Cardiac fibroblast (primary cell): ENCODE results near the gene TTBK2.

Source experiments
- DNase-seq, 2 donors: peaks; one replicate each; pipeline versions ENCODE4 v3.0.0 to v3.0.0-alpha.2; 2010; ENCODE audit warnings: low read depth in 2 of 2
- H3K4me3 ChIP-seq, 2 donors: replicated peaks in 1 of 2; 1 replicate in 1 of 2; 2 replicates in 1 of 2; pipeline ENCODE4 v1.5.1; 2011; ENCODE audit warnings: low read depth in 2 of 2, low read length in 2 of 2, mild to moderate bottlenecking in 2 of 2, moderate library complexity in 1 of 2
- CTCF ChIP-seq: IDR thresholded peaks from one replicate; pipeline ENCODE4 v1.5.1; 2011; ENCODE audit warnings: low read depth, mild to moderate bottlenecking, low read length, inconsistent platforms

The TTBK2 gene

GRCh38 chr15:42731461-42731860, 189.1 kb downstream of the TTBK2 start:
- TF ChIP-seq CTCF: no peak
- no peak for DNase-seq
- H3K4me3 ChIP-seq: no peak overlapping the region

GRCh38 chr15:42730536-42730935, 190.0 kb downstream of the TTBK2 start:
- DNase-seq: no peak
- no peak overlapping the region for H3K4me3 ChIP-seq
- no peak for TF ChIP-seq CTCF

- no peak for DNase-seq
- no peak for TF ChIP-seq CTCF
- H3K4me3 ChIP-seq: no peak overlapping the region
Observed at GRCh38 chr15:42730135-42730534, 190.4 kb downstream of the TTBK2 start.

- H3K4me3 ChIP-seq: no peak overlapping the region
- DNase-seq: no peak
- no peak for TF ChIP-seq CTCF
Observed at GRCh38 chr15:42729409-42729808, 191.2 kb downstream of the TTBK2 start.

- H3K4me3 ChIP-seq: no peak overlapping the region
- TF ChIP-seq CTCF: no peak
- DNase-seq: no peak
Observed at GRCh38 chr15:42728972-42729371, 191.6 kb downstream of the TTBK2 start.

- TF ChIP-seq CTCF: no peak
- no peak overlapping the region for H3K4me3 ChIP-seq
- DNase-seq: no peak
Observed at GRCh38 chr15:42728560-42728959, 192.0 kb downstream of the TTBK2 start.

GRCh38 chr15:42727750-42728381, 192.7 kb downstream of the TTBK2 start:
- no peak for TF ChIP-seq CTCF
- DNase-seq: no peak
- H3K4me3 ChIP-seq: no peak overlapping the region
